Sigmoid colon (tissue), 4 donors: ENCODE measurements around the gene CUX1.

ENCODE experiments used
- CTCF ChIP-seq, 4 experiments: fragments of 450-650 bp in 3 of 4; fragments of 200-600 bp in 1 of 4; IDR thresholded peaks; one replicate each; pipeline ENCODE4 v1.5.1; 2016 to 2019; ENCODE audit warnings: antibody characterized with exemption in 4 of 4, mild to moderate bottlenecking in 3 of 4, moderate library complexity in 2 of 4
- POLR2A ChIP-seq, 2 donors: fragments of 450-650 bp; IDR thresholded peaks; one replicate each; pipeline ENCODE4 v1.6.1; 2016; ENCODE audit warnings: antibody characterized with exemption in 2 of 2, mild to moderate bottlenecking in 2 of 2, moderate library complexity in 2 of 2
- POLR2AphosphoS5 ChIP-seq, 4 donors: sonication (generic); formaldehyde crosslinking; IDR thresholded peaks; one replicate each; pipeline ENCODE4 v1.6.1; 2017; ENCODE audit warnings: antibody characterized with exemption in 4 of 4

GRCh38 chr7:101875283-101875846, 57.9 kb downstream of the CUX1 start:
- TF ChIP-seq POLR2A (IDR thresholded peaks at IDR 0.05) (no peak), CTCF (IDR thresholded peaks at IDR 0.05) (no peak), POLR2AphosphoS5 (IDR thresholded peaks at IDR 0.05) (no peak)
